GM12892 (cell line): ENCODE measurements around the gene PRR36.

Source experiments
- POLR2A ChIP-seq: IDR thresholded peaks from 2 replicates; pipeline ENCODE4 v1.6.1; 2011; ENCODE audit warnings: low read depth, low read length, control low read depth
- TAF1 ChIP-seq: IDR thresholded peaks from 2 replicates; pipeline ENCODE4 v1.6.1; 2011; ENCODE audit warnings: low read depth, mild to moderate bottlenecking, control low read depth, low read length, borderline replicate concordance

DNA sequence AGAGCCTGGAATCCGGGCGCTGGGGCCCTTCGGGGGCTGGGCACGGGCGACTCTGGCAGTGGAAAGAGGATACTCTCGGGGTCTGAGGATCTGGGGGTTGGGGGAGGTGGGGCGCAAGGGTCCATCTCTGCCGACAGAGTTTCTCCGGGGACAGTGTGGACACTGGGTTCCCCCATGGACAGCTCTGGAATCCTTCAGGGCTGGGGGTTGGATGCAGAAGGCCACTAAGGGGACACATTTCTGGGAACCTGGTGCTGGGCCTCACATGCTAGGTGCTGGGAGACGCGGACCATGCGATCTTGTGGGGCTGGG, 42.7 kb upstream of the PRR36 start:
- TF ChIP-seq POLR2A (no peak), TAF1 (no peak)
